Measurements from ENCODE around the gene SPZ1. TPM values are rescaled to one million over a fixed set of nuclear protein-coding genes. Genes with fewer than 3 reads are reported as not detected.

SPZ1 gene
- total and polyA plus RNA-seq, 2 donors (not counting 1 experiment from before 2014, with no cell fraction given), result not detected

- CTCF ChIA-PET, result interaction anchor here (1.0 to 1.4 kb wide), 2 partner anchors 11 to 232 kb away, joined by 3 read pairs; no protein-coding TSS in a partner anchor
- intact Hi-C loops (cut with micrococcal nuclease), result no loop called here
- no peak overlapping the region for H3K4me2 ChIP-seq (replicated peaks; ENCODE audit: low read depth, low read length, poor library complexity, severe bottlenecking)
- Mint-ChIP-seq H3K27ac (no peak overlapping the region), H3K4me1 (no peaks in the 10 kb centered on the region), H3K27me3 (peaks cover 17% of the 10 kb centered on the region), H3K4me3 (no peak overlapping the region), H3K9me3 (ENCODE audit: insufficient read depth) (no peaks in the 10 kb centered on the region)
- no peak for TF ChIP-seq EZH2 (IDR thresholded peaks at IDR 0.05; ENCODE audit: borderline replicate concordance, insufficient read depth, low read depth, low read length, poor library complexity, severe bottlenecking)
- no peak for TF ChIP-seq CTCF (IDR thresholded peaks at IDR 0.05)
- no peak overlapping the region for H2AFZ ChIP-seq (ENCODE audit: insufficient read depth, low read depth, low read length, poor library complexity, severe bottlenecking)
- no peaks in the 10 kb centered on the region for H3K4me1 ChIP-seq (ENCODE audit: control insufficient read depth in 2 of 2, insufficient read depth in 2 of 2, low read length in 2 of 2)
- H3K9me3 ChIP-seq (ENCODE audit: control extremely low read depth in 1 of 3, control insufficient read depth in 2 of 3, insufficient read depth in 1 of 3, low read length in 2 of 3), result peaks cover 0 to 4% (median 0%) of the 10 kb centered on the region in 3 donors
- WGBS (ENCODE audit: insufficient coverage), result 100% methylated on average over 1 of the region's 1 CpG
- H3K27ac ChIP-seq (ENCODE audit: low read length in 2 of 2), result no peak overlapping the region
- ATAC-seq (ENCODE audit: low read depth), result no peak
- no peak for DNase-seq
- H3K4me3 ChIP-seq (ENCODE audit: control extremely low read depth in 1 of 5, extremely low read depth in 1 of 5, insufficient read depth in 1 of 5, low read depth in 2 of 5, low read length in 4 of 5), result no peak overlapping the region
- H3K9ac ChIP-seq (ENCODE audit: low read length), result no peak overlapping the region
- no peaks in the 10 kb centered on the region for H4K20me1 ChIP-seq (ENCODE audit: control insufficient read depth, insufficient read depth, low read length, poor library complexity, severe bottlenecking)
- H3K36me3 ChIP-seq (replicated peaks in 1 of 2; ENCODE audit: control extremely low read depth in 1 of 2, control insufficient read depth in 1 of 2, extremely low read depth in 1 of 2, insufficient read depth in 2 of 2, low read length in 1 of 2), result no peaks in the 10 kb centered on the region
- H3K79me2 ChIP-seq (ENCODE audit: control insufficient read depth, insufficient read depth, low read length), result no peaks in the 10 kb centered on the region
- no peaks in the 10 kb centered on the region for H3K27me3 ChIP-seq (replicated peaks in 1 of 4; ENCODE audit: control extremely low read depth in 1 of 4, control insufficient read depth in 3 of 4, insufficient read depth in 4 of 4, low read length in 3 of 4)
- POLR2A ChIA-PET, result no interaction called here
These were observed 4.6 kb upstream of the SPZ1 start for GRCh38 chr5:80315244-80315643.

- intact Hi-C loops (cut with micrococcal nuclease), result no loop called here
- Mint-ChIP-seq H3K27me3 (peaks cover 27% of the 10 kb centered on the region), H3K4me3 (no peak overlapping the region), H3K9me3 (ENCODE audit: insufficient read depth) (no peaks in the 10 kb centered on the region), H3K4me1 (no peaks in the 10 kb centered on the region), H3K27ac (no peak overlapping the region)
- Histone ChIP-seq H3K9ac (ENCODE audit: low read length) (no peak overlapping the region), H3K4me1 (ENCODE audit: control insufficient read depth in 2 of 2, insufficient read depth in 2 of 2, low read length in 2 of 2) (no peaks in the 10 kb centered on the region), H3K4me2 (replicated peaks; ENCODE audit: low read depth, low read length, poor library complexity, severe bottlenecking) (no peak overlapping the region), H4K20me1 (ENCODE audit: control insufficient read depth, insufficient read depth, low read length, poor library complexity, severe bottlenecking) (no peaks in the 10 kb centered on the region), H3K4me3 (ENCODE audit: control extremely low read depth in 1 of 5, extremely low read depth in 1 of 5, insufficient read depth in 1 of 5, low read depth in 2 of 5, low read length in 4 of 5) (no peak overlapping the region), H3K27ac (ENCODE audit: low read length in 2 of 2) (no peak overlapping the region), H2AFZ (ENCODE audit: insufficient read depth, low read depth, low read length, poor library complexity, severe bottlenecking) (no peak overlapping the region), H3K36me3 (replicated peaks in 1 of 2; ENCODE audit: control extremely low read depth in 1 of 2, control insufficient read depth in 1 of 2, extremely low read depth in 1 of 2, insufficient read depth in 2 of 2, low read length in 1 of 2) (no peaks in the 10 kb centered on the region), H3K9me3 (ENCODE audit: control extremely low read depth in 1 of 3, control insufficient read depth in 2 of 3, insufficient read depth in 1 of 3, low read length in 2 of 3) (peaks cover 0 to 3% (median 0%) of the 10 kb centered on the region in 3 donors), H3K79me2 (ENCODE audit: control insufficient read depth, insufficient read depth, low read length) (no peaks in the 10 kb centered on the region), H3K27me3 (replicated peaks in 1 of 4; ENCODE audit: control extremely low read depth in 1 of 4, control insufficient read depth in 3 of 4, insufficient read depth in 4 of 4, low read length in 3 of 4) (no peaks in the 10 kb centered on the region)
- ChIA-PET POLR2A (no interaction called here), CTCF (interaction anchor here (2.8 kb wide), 1 partner anchor 10 kb away, joined by 11 read pairs; no protein-coding TSS in a partner anchor)
- no peak for TF ChIP-seq EZH2 (IDR thresholded peaks at IDR 0.05; ENCODE audit: borderline replicate concordance, insufficient read depth, low read depth, low read length, poor library complexity, severe bottlenecking)
- no peak for TF ChIP-seq CTCF (IDR thresholded peaks at IDR 0.05)
- no peak for DNase-seq
- no CpG with 5 or more reads among the region's 1 CpG for WGBS (ENCODE audit: insufficient coverage)
- no peak for ATAC-seq (ENCODE audit: low read depth)
These were observed 1.6 kb upstream of the SPZ1 start for GRCh38 chr5:80318212-80318611.

Measured in B cell (primary cell).